Measurements from ENCODE around the gene UNC80. TPM values are rescaled to one million over a fixed set of nuclear protein-coding genes. Genes with fewer than 3 reads are reported as not detected.

Gene UNC80
- total and polyA plus RNA-seq, 2 donors (not counting 3 experiments of a cell fraction or from before 2014, with no cell fraction given): not detected

- Histone ChIP-seq H3K4me1 (ENCODE audit: control insufficient read depth, extremely low read depth, insufficient read depth, low read length) (no peaks in the 10 kb centered on the region), H3K27ac (ENCODE audit: insufficient read depth, low read depth, low read length) (no peak overlapping the region), H3K9me3 (replicated peaks; ENCODE audit: control insufficient read depth, insufficient read depth, low read length) (no peaks in the 10 kb centered on the region), H4K20me1 (replicated peaks; ENCODE audit: control insufficient read depth, extremely low read depth, insufficient read depth, low read length) (no peaks in the 10 kb centered on the region), H3K9me1 (replicated peaks; ENCODE audit: control insufficient read depth, extremely low read depth, insufficient read depth, low read length) (no peaks in the 10 kb centered on the region), H2AFZ (ENCODE audit: low read depth, low read length) (no peak overlapping the region), H3K27me3 (ENCODE audit: control insufficient read depth in 2 of 2, insufficient read depth in 2 of 2, low read length in 2 of 2) (no peaks in the 10 kb centered on the region), H3K36me3 (ENCODE audit: control insufficient read depth in 2 of 2, extremely low read depth in 1 of 2, insufficient read depth in 2 of 2, low read length in 2 of 2) (no peaks in the 10 kb centered on the region), H3K4me3 (replicated peaks in 1 of 3; ENCODE audit: insufficient read depth in 1 of 3, low read depth in 1 of 3, low read length in 3 of 3) (no peak overlapping the region), H3K79me2 (ENCODE audit: control insufficient read depth, insufficient read depth, low read length) (no peaks in the 10 kb centered on the region), H3K9ac (replicated peaks; ENCODE audit: extremely low read depth, insufficient read depth, low read length) (no peak overlapping the region), H3K4me2 (ENCODE audit: insufficient read depth, low read length) (no peak overlapping the region)
- no TSS peak for BruUV-seq (replicated peaks)
- TF ChIP-seq POLR2AphosphoS5 (IDR thresholded peaks at IDR 0.05; ENCODE audit: insufficient read depth, low read depth, low read length) (no peak), MAX (IDR thresholded peaks at IDR 0.05; ENCODE audit: insufficient read depth, insufficient read length) (no peak), CTCF (IDR thresholded peaks at IDR 0.05; ENCODE audit: extremely low read depth in 1 of 2, insufficient read depth in 1 of 2, low read depth in 1 of 2, low read length in 2 of 2) (no peak), POLR2A (IDR thresholded peaks at IDR 0.05; ENCODE audit: low read depth, low read length) (no peak), FOS (IDR thresholded peaks at IDR 0.05; ENCODE audit: borderline replicate concordance, insufficient read depth, low read length) (no peak), MYC (IDR thresholded peaks at IDR 0.05; ENCODE audit: low read depth, low read length) (no peak), JUN (IDR thresholded peaks at IDR 0.05; ENCODE audit: borderline replicate concordance, insufficient read depth, insufficient read length, low read depth) (no peak), EZH2 (IDR thresholded peaks at IDR 0.05; ENCODE audit: borderline replicate concordance, low read depth, low read length, severe bottlenecking) (no peak), GATA2 (IDR thresholded peaks at IDR 0.05; ENCODE audit: insufficient read depth, insufficient read length, low read depth, low read length) (no peak)
- FAIRE-seq (no peak), DNase-seq (ENCODE audit: low read depth, low spot score) (no peak)
- intact Hi-C loops (cut with micrococcal nuclease) (no loop called here), dilution Hi-C loops (cut with MboI; ENCODE audit: extremely low pct_ligation_motif_present, low sequenced_read_pairs) (no loop called here)
- CTCF ChIA-PET: no interaction called here
- POLR2A ChIA-PET: no interaction called here
These were observed 37.6 kb downstream of the UNC80 start for GRCh38 chr2:209809256-209809655.

All from endothelial cell of umbilical vein (primary cell).